ENCODE data around the gene ARHGEF12.

ARHGEF12 gene

DNA sequence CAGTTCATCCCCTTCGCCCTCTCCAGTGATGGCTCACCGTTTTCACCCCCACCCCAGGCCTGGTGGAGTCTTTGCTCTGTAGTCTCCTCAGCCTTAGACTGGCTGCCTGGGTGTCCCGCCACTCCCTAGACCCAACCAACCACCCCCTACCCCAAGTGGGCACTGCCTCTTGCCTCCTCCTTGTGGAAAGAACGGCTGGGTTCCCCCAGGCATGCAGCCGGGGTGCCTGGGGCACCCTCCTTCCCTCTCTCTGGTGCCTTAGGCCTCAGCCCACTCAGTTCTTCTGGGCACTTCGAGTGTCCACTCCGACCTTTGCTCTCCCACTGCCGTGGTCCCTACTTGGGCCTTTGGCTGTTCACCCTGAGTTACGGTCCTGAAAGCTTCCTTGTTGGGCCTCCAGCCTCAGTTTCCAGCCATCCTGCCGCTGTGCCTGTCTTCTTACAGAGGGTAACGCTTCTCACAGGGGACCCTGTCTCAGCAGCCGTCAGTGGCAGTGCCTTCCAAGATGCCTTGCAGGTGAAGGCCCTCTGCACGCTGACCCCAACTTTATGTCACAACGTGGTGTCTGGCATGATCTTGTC, 178.4 kb downstream of the ARHGEF12 start:
- no peak for FAIRE-seq
- no peak for DNase-seq (ENCODE audit: insufficient read length, low spot score)

DNA sequence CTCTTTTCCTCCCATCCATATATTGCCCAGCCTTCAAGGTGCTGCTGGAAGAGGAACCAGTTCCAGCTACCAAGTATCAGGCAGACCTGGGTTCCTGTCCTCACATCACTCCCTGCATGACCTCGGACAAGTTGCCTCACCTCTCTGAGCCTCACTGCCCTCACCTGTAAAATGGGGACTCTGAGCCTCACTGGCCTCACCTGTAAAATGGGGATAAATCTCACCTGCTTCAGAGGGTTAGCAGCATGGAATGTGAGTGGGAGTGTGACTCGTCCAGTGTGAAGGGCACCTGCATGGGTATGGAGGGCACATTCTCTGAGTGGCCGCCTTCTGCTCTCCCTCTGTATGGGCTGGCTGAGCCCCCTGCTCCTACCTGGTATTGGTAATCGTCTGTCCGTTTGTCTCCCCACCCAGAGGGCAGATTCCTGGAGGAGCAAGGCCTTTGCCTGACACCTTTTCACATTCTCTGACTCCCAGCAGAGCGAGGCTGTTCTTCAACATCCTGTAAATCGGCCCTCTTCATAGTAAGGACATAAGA, 179.0 kb downstream of the ARHGEF12 start:
- no peak for FAIRE-seq
- DNase-seq (ENCODE audit: insufficient read length, low spot score): no peak

DNA sequence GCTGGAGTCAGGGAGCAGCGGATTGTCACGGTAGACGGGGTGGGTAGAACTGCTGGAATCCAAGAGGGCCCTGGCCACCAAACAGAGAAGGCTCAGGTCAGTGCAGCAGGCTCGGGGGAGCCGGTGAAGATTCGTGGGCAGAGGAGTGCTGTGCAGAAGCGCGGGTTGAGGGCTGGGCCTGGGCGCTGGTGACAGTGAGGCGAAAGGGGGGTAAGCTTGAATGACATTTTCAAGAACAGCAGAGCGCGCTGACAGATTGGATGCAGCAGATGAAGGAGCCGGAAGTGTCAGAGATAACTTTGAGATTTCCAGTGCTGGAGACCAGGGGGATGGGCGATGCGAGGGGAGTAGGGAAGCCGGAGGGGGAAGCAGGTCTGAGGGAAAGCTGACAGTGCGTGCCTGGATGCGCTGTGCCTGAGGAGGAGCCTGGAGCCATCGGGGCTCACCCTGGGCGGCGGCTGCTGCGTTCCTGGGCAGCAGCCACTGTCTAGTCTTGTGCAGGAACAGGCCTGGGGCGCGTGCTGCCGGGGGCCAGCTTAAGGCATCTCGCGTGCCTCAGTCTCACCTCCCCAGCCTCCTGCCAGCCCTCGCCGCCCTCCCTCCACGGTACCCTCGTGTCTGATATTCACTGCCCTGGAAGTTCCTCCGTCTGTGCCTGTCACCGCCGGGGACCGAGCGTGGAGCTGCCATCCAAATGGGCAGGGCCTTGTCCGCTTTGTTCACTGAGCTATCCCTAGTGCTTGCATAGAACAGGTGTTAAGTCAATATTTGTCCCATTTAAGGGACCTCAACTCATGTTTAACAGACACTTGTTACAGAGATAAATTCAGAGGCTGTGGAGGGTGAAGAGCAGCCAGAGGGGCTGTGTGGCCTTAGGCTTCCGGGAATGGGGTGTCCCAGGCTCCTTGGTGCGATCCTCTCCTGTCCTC, 180.5 kb downstream of the ARHGEF12 start:
- FAIRE-seq (no peak), DNase-seq (ENCODE audit: insufficient read length, low spot score) (no peak)

DNA sequence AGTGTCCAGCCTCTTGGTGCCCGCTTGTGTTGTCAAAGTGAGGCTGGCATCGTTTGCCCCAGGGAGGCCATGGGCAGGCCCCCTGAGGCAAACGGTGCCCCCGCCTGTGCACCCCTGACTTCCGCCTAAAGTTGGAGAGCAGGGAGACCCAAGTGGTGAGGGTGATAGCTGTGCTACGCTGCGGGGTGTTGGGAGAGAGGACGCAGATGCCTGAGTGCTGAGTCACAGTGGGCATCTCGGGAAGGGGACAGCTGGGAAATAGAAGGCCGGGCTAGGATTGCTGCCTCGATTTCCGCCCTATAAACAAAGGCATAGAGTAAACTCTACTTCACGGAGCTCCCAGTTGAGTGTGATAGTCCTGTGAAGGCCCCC, 181.2 kb downstream of the ARHGEF12 start:
- no peak for DNase-seq (ENCODE audit: insufficient read length, low spot score)
- no peak for FAIRE-seq

DNA sequence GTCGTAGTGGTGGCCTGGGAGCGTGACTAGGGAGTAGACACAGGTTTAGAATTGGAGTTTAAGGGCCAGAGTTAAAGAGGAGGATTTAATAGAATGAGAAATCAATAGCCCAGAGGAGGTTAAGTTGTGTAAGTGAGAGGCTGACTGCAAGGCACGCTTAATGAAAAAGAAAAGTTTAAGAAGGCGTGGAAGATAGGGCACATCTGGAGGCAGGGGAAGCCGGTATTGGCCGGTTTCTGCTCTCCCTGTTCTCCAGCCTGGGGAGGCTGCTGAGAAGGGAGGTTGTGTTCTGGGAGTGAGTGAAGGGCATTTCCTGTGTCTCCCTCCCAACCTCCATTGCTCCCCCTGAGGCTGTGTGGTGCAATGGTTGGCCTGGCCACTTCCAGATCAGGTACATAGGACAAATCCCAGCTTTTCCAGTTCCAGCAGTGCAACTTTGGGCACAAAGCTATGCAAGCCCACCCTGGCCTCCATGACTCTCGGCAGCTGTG, 181.6 kb downstream of the ARHGEF12 start:
- no peak for FAIRE-seq

DNA sequence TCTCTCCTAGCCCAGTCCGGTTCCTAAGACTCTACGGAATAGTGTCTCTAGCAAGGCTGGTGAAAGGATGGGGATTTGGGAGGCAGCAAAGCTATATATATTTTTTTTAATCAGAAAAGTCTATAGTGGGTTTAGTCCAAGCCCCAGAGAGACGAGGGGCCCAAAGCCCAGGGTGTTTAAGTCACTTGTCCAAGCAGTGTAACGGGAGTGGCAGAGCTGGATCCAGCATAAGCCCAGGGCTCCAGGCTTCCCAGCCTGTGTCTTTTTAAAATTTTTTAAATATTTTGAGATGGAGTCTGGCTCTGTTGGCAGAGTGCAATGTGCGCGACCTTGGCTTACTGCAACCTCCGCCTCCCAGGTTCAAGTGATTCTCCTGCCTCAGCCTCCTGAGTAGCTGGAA, 182.1 kb downstream of the ARHGEF12 start:
- no peak for FAIRE-seq
- DNase-seq (ENCODE audit: insufficient read length, low spot score): no peak

More for the DNA sequence above, 181.6 kb downstream of the ARHGEF12 start:
- no peak for DNase-seq (ENCODE audit: insufficient read length, low spot score)

DNA sequence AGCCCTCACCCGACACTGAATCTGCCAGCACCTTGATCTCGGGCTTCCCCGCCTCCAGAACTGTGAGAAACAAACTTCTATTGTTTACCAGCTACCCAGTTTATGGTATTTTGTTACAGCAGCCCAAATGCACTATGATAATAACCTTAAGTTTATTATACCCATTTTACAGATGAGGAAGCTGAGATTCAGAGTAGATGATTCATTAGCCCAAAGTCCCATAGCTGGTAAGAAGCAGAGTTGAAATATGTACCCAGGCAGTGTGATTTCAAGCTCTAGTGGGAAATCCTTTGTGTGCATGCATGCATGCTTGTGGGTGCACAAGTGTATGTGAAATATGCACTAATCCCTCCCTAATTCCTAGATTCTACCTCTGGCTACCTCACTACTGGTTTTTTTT, 183.3 kb downstream of the ARHGEF12 start:
- DNase-seq (ENCODE audit: insufficient read length, low spot score) (no peak), FAIRE-seq (no peak)

DNA sequence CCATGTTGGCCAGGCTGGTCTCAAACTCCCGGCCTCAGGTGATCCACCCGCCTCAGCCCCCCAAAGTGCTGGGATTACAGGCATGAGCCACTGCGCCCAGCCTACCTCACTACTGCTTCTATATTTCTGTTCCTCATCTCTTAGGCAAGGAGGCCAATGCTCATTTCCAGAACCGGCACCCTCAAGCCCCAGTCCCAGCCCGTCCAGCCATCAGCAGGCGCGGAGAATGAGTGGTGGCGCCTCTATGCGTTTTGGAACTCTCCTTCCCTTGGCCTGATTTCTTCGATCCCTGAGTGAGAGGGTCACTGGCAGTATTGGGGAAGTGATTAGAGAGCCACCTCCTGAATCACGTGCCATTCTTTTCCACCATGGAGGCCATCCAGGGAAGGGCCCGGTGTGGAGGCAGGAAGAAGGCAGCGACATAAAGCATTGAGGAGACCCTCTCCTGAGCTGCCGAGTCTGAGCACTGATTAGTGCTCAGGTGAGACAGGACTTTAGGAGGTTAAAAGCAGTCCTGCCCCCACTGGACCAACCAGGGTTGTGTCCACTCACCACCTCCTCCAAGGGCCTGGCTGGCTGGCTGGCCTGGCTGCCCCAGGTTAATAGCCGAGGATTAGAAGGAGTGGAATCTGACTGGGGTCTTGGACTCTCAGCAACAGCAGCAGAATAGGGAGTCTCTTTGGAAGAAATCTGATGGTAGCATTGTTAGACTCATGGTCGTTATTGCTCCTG, 184.0 kb downstream of the ARHGEF12 start:
- FAIRE-seq (no peak), DNase-seq (ENCODE audit: insufficient read length, low spot score) (no peak)

DNA sequence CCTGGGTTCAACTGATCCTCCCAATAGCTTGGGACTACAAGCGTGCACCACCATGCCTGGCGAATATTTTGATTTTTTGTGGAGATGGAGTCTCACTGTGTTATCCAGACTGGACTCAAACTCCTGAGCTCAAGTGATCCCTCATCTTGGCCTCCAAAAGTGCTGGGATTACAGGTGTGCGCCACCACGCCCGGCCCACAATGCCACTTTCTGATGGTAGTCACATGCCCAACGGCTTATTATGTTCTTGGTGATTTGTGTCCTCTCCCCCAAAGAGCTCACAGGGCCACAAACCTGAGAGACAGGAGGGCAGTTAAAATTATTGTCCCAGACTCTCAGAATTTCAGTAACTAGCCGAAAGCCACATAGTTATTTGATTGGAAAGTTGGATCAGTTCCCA, 185.0 kb downstream of the ARHGEF12 start:
- no peak for DNase-seq (ENCODE audit: insufficient read length, low spot score)
- FAIRE-seq: no peak

DNA sequence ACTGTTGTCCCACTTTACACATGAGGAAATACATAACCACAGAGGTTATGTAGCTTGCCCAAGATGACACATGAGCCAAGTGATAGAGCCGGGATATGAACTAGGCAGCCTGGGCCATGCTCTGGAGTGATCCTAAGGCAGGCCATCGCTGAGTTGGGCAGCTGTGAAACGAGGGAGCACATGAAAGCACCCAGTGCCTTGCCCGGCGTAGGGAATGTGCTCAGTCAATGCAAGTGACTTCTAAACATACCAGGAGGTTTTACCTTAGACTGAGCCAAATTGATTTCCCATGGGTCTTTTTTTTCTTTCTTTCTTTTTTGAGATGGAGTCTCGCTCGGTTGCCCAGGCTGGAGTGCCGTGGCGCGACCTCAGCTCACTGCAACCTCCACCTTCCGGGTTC, 185.8 kb downstream of the ARHGEF12 start:
- FAIRE-seq: no peak
- no peak for DNase-seq (ENCODE audit: insufficient read length, low spot score)

DNA sequence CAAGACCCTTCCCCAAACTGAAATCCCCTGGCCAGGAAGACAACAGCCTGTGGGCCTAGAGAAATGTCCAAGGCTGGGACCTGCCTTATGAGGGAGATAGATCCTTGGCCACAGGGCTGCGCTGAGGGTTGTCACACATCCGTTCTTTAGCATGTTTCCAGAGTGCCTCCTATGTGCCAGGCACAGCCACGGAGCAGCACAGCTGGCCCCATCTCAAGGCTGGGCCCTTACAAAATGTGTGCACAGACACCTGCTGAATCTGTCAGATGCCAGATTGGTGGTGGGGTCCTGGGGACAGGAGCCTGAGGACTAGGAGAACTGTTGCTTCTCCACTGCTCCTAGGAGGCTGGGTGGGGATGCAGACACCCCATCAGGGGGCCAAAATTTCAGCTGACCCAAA, 186.5 kb downstream of the ARHGEF12 start:
- DNase-seq (ENCODE audit: insufficient read length, low spot score) (no peak), FAIRE-seq (no peak)

DNA sequence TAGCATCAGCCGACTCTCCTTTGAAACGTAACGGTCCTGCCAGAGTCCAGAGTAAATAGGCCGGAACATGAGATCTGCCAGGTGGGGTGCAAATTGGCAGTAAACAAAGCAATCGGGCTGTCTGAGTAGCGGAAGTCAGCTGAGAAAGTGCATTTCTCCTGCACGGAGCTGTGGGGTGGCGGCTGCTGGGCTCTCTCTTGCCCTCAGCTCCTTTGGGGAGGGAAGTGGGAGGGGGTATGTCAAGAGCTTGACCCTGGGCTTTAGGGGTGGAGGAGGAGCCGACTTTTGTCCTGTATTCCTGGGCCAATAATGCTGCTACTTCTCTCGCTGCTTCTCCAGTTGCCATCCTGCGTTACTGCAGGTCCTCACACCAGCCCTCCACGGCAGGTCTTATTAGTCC, 187.0 kb downstream of the ARHGEF12 start:
- FAIRE-seq: no peak
- no peak for DNase-seq (ENCODE audit: insufficient read length, low spot score)

DNA sequence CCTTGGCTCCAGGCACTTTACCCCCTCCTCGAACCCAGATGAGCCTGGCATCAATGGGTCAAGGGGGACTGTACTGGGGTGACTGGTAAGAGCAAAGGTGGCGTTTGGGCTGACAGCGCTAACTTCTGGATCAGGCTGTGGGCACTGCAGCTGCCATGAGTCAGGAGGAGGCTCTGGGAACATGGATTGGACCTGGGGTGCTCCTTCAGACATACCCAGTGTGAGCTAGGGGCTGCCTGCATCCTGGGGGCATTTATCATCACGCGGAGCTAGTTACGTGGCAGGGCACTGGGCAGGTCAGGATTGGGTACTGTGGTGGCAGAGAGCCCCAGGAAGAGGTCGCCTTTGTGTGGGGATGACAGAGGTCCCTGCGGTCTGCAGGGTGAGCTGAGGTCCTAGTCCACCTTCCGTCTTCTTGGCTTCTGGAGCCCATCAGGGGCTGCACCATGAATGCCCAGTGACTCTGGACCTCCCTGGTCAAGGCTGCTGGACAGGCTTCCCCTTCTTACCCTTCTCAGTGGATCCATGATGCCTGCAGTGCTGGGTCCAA, 188.4 kb downstream of the ARHGEF12 start:
- no peak for DNase-seq (ENCODE audit: insufficient read length, low spot score)
- no peak for FAIRE-seq

DNA sequence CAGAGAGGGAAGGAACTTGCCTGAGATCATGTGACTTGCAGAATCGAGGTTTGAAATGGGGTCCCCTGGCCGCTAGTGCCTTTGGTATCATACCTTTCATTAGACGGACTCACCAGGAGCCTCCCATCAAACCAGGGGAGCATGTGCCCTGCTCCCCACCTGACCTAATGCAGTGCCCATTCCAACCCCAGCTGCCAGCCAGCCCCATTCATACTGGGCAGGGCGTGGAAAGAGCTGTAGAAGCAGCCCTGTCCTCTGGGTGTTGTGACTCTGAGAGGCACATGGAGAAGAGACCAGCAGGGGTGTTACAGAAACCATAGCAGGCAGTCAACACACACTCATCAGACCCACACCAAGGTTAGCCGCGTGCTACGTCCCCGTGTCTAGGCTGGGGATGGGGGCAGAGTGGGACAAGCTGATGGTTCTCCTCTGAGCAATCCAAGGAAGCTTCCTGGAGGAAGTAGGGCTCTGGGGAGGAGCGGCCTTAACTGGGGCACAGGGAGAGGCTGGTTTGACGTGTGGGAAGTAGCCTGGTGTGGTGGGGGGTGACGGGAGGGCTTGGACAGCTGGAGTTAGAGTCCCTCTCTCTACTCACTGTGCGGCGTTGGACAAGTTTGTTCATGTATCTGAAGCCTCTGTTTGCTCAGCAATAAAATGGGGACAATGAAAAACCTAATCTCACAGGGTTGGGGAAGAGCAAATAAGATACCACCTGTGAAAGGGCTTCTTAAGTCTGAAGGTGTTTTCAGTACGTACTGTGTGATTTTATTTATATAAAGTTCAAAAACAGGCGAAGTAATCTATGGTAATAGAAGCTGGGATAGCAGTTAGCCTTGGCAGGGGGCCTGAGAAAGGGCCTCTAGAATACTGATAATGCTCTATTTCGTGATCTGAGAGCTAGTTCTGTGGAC, 189.3 kb downstream of the ARHGEF12 start:
- no peak for FAIRE-seq
- DNase-seq (ENCODE audit: insufficient read length, low spot score): no peak

DNA sequence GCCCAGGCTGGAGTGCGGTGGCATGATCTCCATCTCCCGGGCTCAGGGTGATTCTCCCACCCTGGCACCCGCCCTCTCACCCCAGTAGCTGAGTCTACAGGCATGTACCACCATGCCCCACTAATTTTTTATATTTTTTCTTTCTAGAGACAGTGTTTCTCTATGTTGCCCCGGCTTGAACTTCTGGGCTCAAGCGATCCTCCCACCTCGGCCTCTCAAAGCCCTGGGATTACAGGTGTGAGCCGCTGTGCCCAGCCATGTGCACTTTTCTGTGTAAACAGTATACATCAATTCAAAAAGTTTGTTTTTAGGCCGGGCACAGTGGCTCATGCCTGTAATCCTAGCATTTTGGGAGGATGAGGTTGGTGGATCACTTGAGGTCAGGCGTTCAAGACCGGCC, 190.0 kb downstream of the ARHGEF12 start:
- DNase-seq (ENCODE audit: insufficient read length, low spot score) (no peak), FAIRE-seq (no peak)

DNA sequence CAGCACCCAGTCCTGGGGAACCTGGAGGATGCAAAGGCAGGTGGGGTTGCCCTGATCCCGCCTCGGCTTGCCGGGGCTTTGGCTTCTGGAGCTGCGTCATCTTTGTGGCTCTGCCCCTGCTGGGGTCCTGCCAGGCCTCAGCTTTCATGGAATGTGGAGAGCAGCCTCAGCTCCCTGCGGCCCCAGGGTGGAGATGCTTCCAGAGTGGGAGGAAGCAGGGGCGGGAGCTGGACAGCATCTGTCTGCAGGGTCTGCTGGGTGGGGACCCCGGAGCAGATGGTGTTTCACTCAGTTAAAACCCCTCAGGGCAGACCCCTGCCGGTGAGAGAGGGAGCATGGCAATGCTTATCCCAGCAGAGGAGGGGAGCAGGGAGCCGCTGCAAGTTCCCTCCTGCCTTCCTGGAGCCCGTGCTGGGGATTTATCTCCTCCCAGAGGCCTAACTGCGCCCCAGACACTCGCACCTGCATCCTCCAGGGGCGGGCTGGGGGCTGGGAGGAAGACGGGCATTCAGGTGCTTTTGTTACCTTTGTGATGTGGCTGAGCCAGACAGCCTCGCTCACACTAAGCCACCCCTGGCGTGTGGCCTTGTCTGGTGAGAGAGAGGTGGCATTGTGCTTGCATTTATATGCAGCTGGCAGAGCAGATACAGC, 191.0 kb downstream of the ARHGEF12 start:
- FAIRE-seq: no peak

DNA sequence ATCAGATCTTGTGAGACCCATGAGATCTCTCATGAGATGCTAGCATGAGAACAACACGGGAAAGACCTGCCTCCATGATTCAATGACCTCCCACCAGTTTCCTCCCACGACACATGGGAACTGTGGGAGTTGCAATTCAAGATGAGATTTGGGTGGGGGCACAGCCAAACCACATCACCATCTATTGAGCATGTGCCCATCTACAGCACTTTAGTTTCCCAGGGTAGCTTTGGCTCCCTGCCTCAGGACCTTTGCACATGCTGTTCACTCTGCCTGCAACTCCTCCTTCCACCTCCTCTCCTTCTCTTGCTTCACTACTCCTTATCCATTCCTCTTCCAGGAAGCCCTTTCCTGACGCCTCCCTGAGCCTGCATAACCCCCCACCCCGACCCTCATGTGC, 192.5 kb downstream of the ARHGEF12 start:
- FAIRE-seq (no peak), DNase-seq (ENCODE audit: insufficient read length, low spot score) (no peak)

More for the DNA sequence above, 191.0 kb downstream of the ARHGEF12 start:
- DNase-seq (ENCODE audit: insufficient read length, low spot score): no peak

DNA sequence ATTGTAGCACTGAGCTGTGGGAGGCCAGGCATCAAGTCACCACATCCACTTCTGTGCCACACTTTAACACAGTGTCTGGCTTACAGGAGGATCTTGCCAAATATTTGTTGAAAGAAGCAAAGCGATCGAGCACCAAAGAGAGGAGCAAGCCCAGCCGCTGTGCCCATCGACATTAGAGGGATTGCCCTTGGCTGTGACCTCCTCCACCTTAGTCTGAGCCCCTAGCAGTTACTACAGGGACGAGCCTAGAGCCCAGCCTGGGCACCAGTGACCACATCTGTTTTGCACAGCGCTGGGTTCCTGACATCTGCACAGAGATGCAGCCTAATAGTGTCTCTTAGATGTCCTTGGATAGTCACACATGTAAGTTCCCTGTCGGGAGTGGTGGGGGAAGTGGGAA, 193.0 kb downstream of the ARHGEF12 start:
- FAIRE-seq: no peak

DNA sequence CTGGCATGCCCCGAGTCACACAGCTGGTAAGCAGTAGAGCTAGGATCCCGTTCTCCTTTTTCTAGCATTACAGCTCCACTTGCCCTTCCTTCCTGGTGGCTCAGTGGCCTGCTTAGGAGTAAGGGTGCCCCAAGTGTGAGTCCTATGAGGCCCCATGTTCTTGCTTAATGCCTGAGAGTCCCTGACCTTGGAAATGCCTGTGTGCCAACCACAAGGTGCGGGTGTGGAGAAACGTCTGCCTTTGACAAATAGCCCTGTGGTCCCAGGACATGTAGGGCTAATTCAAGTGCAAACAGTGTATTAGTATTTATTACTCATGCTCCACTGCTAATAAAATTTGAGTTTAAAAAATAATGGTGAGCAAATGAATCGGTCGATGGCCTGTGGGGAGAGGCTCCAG, 193.7 kb downstream of the ARHGEF12 start:
- no peak for FAIRE-seq

More for the DNA sequence above, 193.0 kb downstream of the ARHGEF12 start:
- DNase-seq (ENCODE audit: insufficient read length, low spot score): no peak

More for the DNA sequence above, 193.7 kb downstream of the ARHGEF12 start:
- DNase-seq (ENCODE audit: insufficient read length, low spot score): no peak

Data from GM19239 (cell line).